GM06990 (cell line): ENCODE measurements around the gene SUB1.
"Not testable (repeated sequence)": the region's sequence is repeated elsewhere in the genome, so short reads cannot be mapped to it uniquely, and the experiment has no call there.

Source experiments
- DNase-seq: peaks from one replicate; pipeline ENCODE4 v3.0.0-alpha.2; 2011; ENCODE audit not compliant: insufficient read length; ENCODE audit errors: extremely low read depth
- H3K27me3 ChIP-seq: replicated peaks from 2 replicates; pipeline ENCODE4 v1.6.0; 2011; ENCODE audit warnings: low read length; ENCODE audit not compliant: control insufficient read depth, insufficient read depth
- H3K36me3 ChIP-seq: 2 replicates; pipeline ENCODE4 v1.5.1; 2011; ENCODE audit warnings: low read length; ENCODE audit not compliant: control insufficient read depth, insufficient read depth
- H3K4me3 ChIP-seq: replicated peaks from 2 replicates; pipeline ENCODE4 v1.5.1; 2011; ENCODE audit warnings: low read depth, mild to moderate bottlenecking, control low read depth, low read length
- TF ChIP-seq, protein P1 (sequence below): IDR thresholded peaks from 2 replicates; pipeline ENCODE4 v1.5.1; 2011; ENCODE audit warnings: low read length, control low read depth, mild to moderate bottlenecking, inconsistent platforms; ENCODE audit not compliant: insufficient read depth, poor library complexity, severe bottlenecking

Gene SUB1

DNA sequence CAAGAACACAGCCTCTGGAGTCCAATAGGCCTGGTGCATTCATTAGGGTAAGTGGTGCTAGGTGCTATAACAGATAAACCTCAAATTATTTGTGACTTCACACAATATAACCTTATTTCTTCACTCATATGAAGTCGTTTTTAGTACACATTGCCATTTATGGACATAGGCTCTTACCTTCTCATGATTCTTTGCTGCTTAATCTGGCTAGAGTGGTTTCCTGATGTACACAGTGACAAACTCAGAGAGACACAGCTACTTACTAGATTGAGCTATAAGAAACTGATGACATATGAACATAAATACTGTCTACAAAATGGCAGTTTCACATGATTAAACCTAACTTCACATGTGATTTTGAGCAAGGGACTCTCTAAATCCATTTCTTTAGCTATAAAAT lies 14.2 kb upstream of the SUB1 start:
- no peak for DNase-seq
- TF ChIP-seq, protein P1, sequence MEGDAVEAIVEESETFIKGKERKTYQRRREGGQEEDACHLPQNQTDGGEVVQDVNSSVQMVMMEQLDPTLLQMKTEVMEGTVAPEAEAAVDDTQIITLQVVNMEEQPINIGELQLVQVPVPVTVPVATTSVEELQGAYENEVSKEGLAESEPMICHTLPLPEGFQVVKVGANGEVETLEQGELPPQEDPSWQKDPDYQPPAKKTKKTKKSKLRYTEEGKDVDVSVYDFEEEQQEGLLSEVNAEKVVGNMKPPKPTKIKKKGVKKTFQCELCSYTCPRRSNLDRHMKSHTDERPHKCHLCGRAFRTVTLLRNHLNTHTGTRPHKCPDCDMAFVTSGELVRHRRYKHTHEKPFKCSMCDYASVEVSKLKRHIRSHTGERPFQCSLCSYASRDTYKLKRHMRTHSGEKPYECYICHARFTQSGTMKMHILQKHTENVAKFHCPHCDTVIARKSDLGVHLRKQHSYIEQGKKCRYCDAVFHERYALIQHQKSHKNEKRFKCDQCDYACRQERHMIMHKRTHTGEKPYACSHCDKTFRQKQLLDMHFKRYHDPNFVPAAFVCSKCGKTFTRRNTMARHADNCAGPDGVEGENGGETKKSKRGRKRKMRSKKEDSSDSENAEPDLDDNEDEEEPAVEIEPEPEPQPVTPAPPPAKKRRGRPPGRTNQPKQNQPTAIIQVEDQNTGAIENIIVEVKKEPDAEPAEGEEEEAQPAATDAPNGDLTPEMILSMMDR, result no peak
- Histone ChIP-seq H3K27me3 (no peaks in the 10 kb centered on the region), H3K4me3 (peak overlapping the region; percentile 2), H3K36me3 (peaks cover 3% of the 10 kb centered on the region)

DNA sequence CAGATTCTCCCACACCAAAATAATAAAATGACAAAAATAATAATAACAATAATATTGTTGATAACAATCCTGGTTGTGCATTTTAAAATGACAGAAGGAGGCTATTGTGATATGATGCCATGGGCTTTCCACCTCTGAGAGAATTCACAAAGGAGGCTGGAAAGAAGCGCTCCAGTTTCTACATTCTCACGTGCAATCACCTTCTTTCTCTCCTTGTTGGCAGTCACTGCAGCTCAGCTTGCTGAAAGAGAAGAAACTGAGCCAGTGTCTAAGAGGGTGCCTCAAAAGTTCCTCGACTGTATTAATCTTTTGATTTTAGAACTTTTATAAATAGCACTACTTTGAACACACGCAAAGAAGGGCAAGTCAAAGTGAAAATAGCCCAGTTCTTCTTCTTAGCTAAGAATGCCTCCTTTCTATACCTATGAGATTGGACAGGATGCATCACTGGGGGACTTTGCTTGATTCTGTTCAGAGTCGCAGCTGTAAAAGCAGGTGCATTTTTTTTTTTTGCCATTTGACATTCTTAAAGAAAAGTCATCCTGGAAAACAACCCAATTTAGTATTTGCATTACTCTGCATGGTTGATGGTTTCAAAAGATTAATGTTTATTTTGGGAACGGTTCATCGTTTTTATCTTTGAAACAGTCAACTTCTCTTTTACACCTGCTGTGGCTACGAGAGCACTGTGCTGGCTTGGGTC lies 12.4 kb upstream of the SUB1 start:
- TF ChIP-seq, protein P1, result no peak
- H3K27me3 ChIP-seq, result no peaks in the 10 kb centered on the region
- H3K36me3 ChIP-seq, result peaks cover 1% of the 10 kb centered on the region
- peak; percentile 82 for DNase-seq
- H3K4me3 ChIP-seq, result peak overlapping the region; percentile 4; the same call in 1 of the 2 replicates

DNA sequence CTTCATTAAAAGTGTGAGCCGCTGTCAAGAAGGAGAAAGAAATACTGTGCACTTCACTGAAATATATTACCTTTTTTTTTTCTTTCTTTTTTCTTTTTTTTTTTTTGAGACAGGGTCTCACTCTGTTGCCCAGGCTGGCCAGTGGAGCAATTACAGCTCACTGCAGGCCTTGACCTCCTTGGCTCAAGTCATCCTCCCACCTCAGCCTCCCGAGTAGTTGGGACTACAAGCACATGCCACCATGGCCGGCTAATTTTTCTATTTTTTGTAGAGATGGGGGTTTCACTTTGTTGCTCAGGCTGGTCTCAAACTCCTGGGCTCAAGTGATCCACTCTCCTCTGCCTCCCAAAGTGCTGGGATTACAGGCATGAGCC lies 11.9 kb upstream of the SUB1 start:
- H3K4me3 ChIP-seq, result peak overlapping the region; percentile 33
- not testable (repeated sequence) for H3K27me3 ChIP-seq, H3K36me3 ChIP-seq, DNase-seq

DNA sequence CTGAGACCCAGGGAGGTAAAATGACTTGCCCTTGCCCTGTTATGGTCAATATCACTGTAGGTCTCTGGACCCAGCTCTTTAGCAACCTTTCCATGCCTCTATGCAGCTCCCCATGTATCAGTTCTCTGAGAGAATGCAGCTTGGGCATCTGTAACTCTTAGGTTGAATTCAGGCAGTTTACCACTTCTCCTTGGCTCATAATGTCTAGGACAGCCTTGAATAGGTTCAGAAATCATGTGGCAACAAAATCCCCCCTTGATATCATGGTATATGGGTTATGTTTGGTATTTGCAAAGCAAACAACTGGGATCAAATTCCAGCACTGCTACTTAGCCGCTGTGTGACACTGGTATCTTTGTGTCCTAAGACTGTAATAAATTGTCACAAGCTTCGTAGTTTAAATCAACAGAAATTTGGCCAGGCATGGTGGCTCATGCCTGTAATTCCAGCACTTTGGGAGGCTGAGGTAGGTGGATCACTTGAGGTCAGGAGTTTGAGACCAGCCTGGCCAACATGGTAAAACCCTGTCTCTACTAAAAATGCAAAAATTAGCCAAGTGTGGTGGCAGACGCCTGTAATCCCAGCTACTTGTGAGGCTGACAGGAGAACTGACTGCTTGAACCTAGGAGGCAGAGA lies 10.7 kb upstream of the SUB1 start:
- H3K36me3 ChIP-seq, result peaks cover 1% of the 10 kb centered on the region
- H3K4me3 ChIP-seq, result no peak overlapping the region
- TF ChIP-seq, protein P1, result no peak
- no peak for DNase-seq
- no peaks in the 10 kb centered on the region for H3K27me3 ChIP-seq

DNA sequence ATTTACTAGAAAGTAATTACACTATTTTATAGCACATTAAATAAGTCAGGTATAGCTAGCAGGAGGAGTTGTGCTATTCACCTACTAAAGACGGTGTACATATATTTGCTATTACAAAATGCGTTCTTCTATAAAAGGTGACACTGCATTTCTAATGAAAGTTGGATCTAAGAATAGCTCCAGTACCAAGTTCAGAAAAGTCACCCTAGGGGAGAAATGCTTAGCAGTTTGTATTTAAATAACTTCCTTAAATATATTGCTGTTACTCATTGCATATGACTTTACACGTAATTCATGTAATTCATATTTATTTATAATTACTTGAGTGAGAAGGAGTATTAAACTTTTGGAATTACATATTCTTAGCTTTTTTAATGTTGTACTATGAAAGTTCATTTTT lies 7.0 kb upstream of the SUB1 start:
- H3K27me3 ChIP-seq, result no peaks in the 10 kb centered on the region
- H3K36me3 ChIP-seq, result no peaks in the 10 kb centered on the region; the same call in 1 of the 2 replicates
- no peak overlapping the region for H3K4me3 ChIP-seq
- TF ChIP-seq, protein P1, result no peak
- DNase-seq, result no peak

DNA sequence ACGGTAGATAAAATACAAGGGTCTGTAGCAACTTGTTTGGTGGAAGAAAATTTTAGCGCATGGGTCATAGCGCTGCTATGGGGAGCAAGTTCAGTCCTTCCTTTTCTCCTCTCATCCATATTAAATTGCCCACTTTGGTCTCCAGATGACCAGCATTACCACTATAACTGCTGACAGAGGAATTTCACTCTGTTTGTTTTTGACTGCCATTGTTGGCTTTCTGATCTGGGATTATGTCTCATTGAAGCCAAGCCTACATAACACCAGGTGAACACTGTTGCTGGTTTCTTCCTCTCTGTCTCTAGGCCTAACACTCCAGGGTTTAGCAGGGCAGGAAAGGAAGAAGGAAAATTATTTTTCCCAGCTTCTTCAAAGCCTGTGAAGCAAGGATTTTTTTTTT lies 6.6 kb upstream of the SUB1 start:
- TF ChIP-seq, protein P1, result no peak
- Histone ChIP-seq H3K27me3 (no peaks in the 10 kb centered on the region), H3K4me3 (no peak overlapping the region), H3K36me3 (no peaks in the 10 kb centered on the region; the same call in 1 of the 2 replicates)
- DNase-seq, result no peak
